K562 (cell line): ENCODE measurements around the gene LYPD4. TPM values are rescaled to one million over a fixed set of nuclear protein-coding genes. Genes with fewer than 3 reads are reported as not detected.

ENCODE experiments used
- ATAC-seq: fragments of 200-7000 bp; cut with Tn5 transposase; 3 replicates; pipeline ENCODE4 v1.9.1; 2020; ENCODE audit warnings: moderate library complexity
- BruUV-seq: library from RNA; stranded (reverse); fragments of 400-500 nt; replicated peaks from 2 replicates; lab custom pipeline; 2021; lab: Mats Ljungman, UMichigan
- CTCF ChIA-PET: fragments of 300-600 bp; formaldehyde crosslinking; extraction: SDS; loops from one replicate; lab custom pipeline; 2021; ENCODE audit warnings: low intra/inter-chr PET ratio; lab: Yijun Ruan, JAX
- POLR2A ChIA-PET: fragments of 300-600, 350-650 bp; sonication (Branson Sonifier 250); formaldehyde crosslinking; extraction: SDS; loops from one replicate; lab custom pipeline; 2021; ENCODE audit warnings: antibody characterized with exemption, inconsistent platforms; lab: Yijun Ruan, JAX
- DNase-seq, 4 experiments: peaks; one replicate each; pipeline versions ENCODE4 v3.0.0 to v3.0.0-alpha.2; 2011 to 2018; ENCODE audit warnings: low spot score in 3 of 4, mixed read lengths in 3 of 4; ENCODE audit errors: extremely low read depth in 1 of 4
- FAIRE-seq: peaks from 2 replicates; lab custom pipeline; 2011; peaks lifted over from hg19 to GRCh38; lab: Jason Lieb, UNC
- H2AFZ ChIP-seq: 2 replicates; pipeline ENCODE4 v1.6.0; 2011; ENCODE audit warnings: low read depth, low read length, control low read depth, inconsistent platforms
- H3K27ac ChIP-seq: fragments of 200-600 bp; 3 replicates; pipeline ENCODE4 v1.8.0; 2011; ENCODE audit warnings: low read depth, mild to moderate bottlenecking, control low read depth, inconsistent platforms, low read length, moderate library complexity, mixed read lengths; ENCODE audit errors: extremely low read depth
- H3K27me3 ChIP-seq, 2 experiments: fragments of 300-600 bp in 1 of 2; 2 replicates in 1 of 2; 3 replicates in 1 of 2; pipeline versions ENCODE4 v1.6.0 to v1.8.0; 2011; ENCODE audit warnings: inconsistent platforms in 2 of 2, low read length in 2 of 2, mild to moderate bottlenecking in 1 of 2, mixed read lengths in 1 of 2, moderate library complexity in 1 of 2; ENCODE audit not compliant: control insufficient read depth in 2 of 2, insufficient read depth in 2 of 2
- H3K36me3 ChIP-seq: fragments of 300-600 bp; 3 replicates; pipeline ENCODE4 v1.8.0; 2011; ENCODE audit warnings: mild to moderate bottlenecking, low read length, inconsistent platforms; ENCODE audit not compliant: control insufficient read depth, insufficient read depth
- H3K4me1 ChIP-seq, 2 experiments: fragments of 200-600 bp in 1 of 2; replicated peaks in 1 of 2; 2 replicates in 1 of 2; 3 replicates in 1 of 2; pipeline versions ENCODE4 v1.5.1 to v1.8.0; 2011; ENCODE audit warnings: inconsistent platforms in 2 of 2, low read length in 2 of 2, mild to moderate bottlenecking in 1 of 2, mixed read lengths in 1 of 2, moderate library complexity in 1 of 2; ENCODE audit not compliant: control insufficient read depth in 2 of 2, insufficient read depth in 2 of 2
- H3K4me2 ChIP-seq: 2 replicates; pipeline ENCODE4 v1.6.1; 2011; ENCODE audit warnings: low read length, control low read depth, inconsistent platforms, mixed read lengths; ENCODE audit not compliant: insufficient read depth
- H3K4me3 ChIP-seq: fragments of 200-600 bp; sonication (generic), shearing (Covaris generic); 2 replicates; pipeline ENCODE4 v1.5.1; 2016; ENCODE audit warnings: control low read depth, inconsistent platforms
- H3K79me2 ChIP-seq: fragments of 200-600 bp; 3 replicates; pipeline ENCODE4 v1.8.0; 2011; ENCODE audit warnings: low read length, inconsistent platforms; ENCODE audit not compliant: control insufficient read depth, insufficient read depth
- H3K9ac ChIP-seq, 2 experiments: 2 replicates each; pipeline versions ENCODE4 v1.6.0 to v1.6.1; 2011; ENCODE audit warnings: low read depth in 2 of 2, low read length in 2 of 2, control low read depth in 1 of 2, inconsistent platforms in 1 of 2, mild to moderate bottlenecking in 1 of 2, mixed read lengths in 1 of 2; ENCODE audit not compliant: insufficient read depth in 1 of 2
- H3K9me1 ChIP-seq: one replicate; pipeline ENCODE4 v1.6.0; 2011; ENCODE audit warnings: inconsistent platforms, mild to moderate bottlenecking, low read length, moderate library complexity; ENCODE audit not compliant: control insufficient read depth, insufficient read depth
- H3K9me3 ChIP-seq: replicated peaks from 2 replicates; pipeline ENCODE4 v1.5.1; 2011; ENCODE audit warnings: low read depth, low read length, inconsistent platforms; ENCODE audit not compliant: control insufficient read depth, insufficient read depth
- H4K20me1 ChIP-seq: replicated peaks from 2 replicates; pipeline ENCODE4 v1.6.1; 2011; ENCODE audit warnings: low read length, inconsistent platforms, mixed read lengths; ENCODE audit not compliant: control insufficient read depth, insufficient read depth
- AFF4 ChIP-seq: sonication (generic); formaldehyde crosslinking; IDR thresholded peaks from 2 replicates; pipeline ENCODE4 v1.8.0; 2023; ENCODE audit warnings: mild to moderate bottlenecking, missing genetic modification reagents
- CCAR2 ChIP-seq: fragments of 200-400 bp; formaldehyde crosslinking; IDR thresholded peaks from 2 replicates; pipeline ENCODE4 v1.6.1; 2017; ENCODE audit warnings: mild to moderate bottlenecking, low read depth, low read length
- FOXO4 ChIP-seq: fragments of 450-650 bp; formaldehyde crosslinking; IDR thresholded peaks from 2 replicates; pipeline ENCODE4 v1.4.0; 2020; ENCODE audit warnings: mild to moderate bottlenecking, moderate library complexity
- NCOA2 ChIP-seq, 2 experiments: fragments of 450-650 bp; IDR thresholded peaks; 2 replicates each; pipeline ENCODE4 v1.6.1; 2018; ENCODE audit warnings: mild to moderate bottlenecking in 2 of 2, moderate library complexity in 1 of 2; ENCODE audit not compliant: partially characterized antibody in 2 of 2
- POLR2A ChIP-seq: fragments of 450-650 bp; conservative IDR thresholded peaks from 2 replicates; pipeline ENCODE4 v1.6.1; 2016
- PRPF4 ChIP-seq: fragments of 200-400 bp; formaldehyde crosslinking; IDR thresholded peaks from one replicate; pipeline ENCODE4 v1.6.1; 2017; ENCODE audit warnings: low read length, low read depth, mild to moderate bottlenecking; ENCODE audit not compliant: insufficient read depth, poor library complexity, severe bottlenecking
- VEZF1 ChIP-seq: fragments of 200-800 bp; sonication (Bioruptor generic); IDR thresholded peaks from 2 replicates; pipeline ENCODE4 v1.6.1; 2017; ENCODE audit warnings: missing genetic modification characterization, missing compliant biosample characterization
- WGBS: fragments of 100-300 bp; shearing (Covaris generic); methylation state at CpG from one replicate; pipeline ENCODE4 v1.1.6; 2016; ENCODE audit warnings: low coverage, mixed read lengths; ENCODE audit not compliant: insufficient coverage; ENCODE audit errors: missing lambda C conversion rate; 5-methylcytosine and 5-hydroxymethylcytosine counted together
- in situ Hi-C: fragments of 300-500 bp; cut with MboI; formaldehyde crosslinking; loops from 4 replicates; pipeline ENCODE4 v1.15.0; 2018; ENCODE audit warnings: inconsistent platforms, mixed read lengths
- intact Hi-C: fragments of 100-400 bp; cut with micrococcal nuclease; formaldehyde crosslinking; loops from 2 replicates; pipeline ENCODE4 v1.14.2; 2022
- polyA plus RNA-seq, 8 experiments: library from polyadenylated mRNA; depleted of rRNA in 4 of 8; stranded (reverse) in 5 of 8; unstranded in 3 of 8; fragments of >200 nt; fragmentation: Nextera tagmentation in 2 of 8; fragmentation: Illumina TruSeq in 1 of 8; extraction: Ambion mirVana in 2 of 8; extraction: Trizol in 1 of 8; gene quantifications; 2 replicates each; pipeline versions ENCODE4 v1.2.1 to v1.2.3, GENCODE V29; 2011 to 2014; ENCODE audit warnings: inconsistent platforms in 1 of 8, missing spikeins in 1 of 8
- total RNA-seq, 7 experiments: library from RNA; depleted of rRNA in 6 of 7; stranded (reverse); fragments of >200 nt in 6 of 7; fragmentation: Illumina TruSeq in 2 of 7; extraction: Trizol in 2 of 7; gene quantifications; 2 replicates each; pipeline versions ENCODE4 v1.2.1 to v1.2.3, GENCODE V29; 2011 to 2021; ENCODE audit warnings: low replicate concordance in 1 of 7
- TF ChIP-seq, protein P1 (sequence below): sonication (generic); formaldehyde crosslinking; IDR thresholded peaks from 2 replicates; pipeline ENCODE4 v1.8.0; 2022; ENCODE audit warnings: mild to moderate bottlenecking, low read depth, missing genetic modification reagents
- TF ChIP-seq, protein P2 (sequence below): fragments of 250-450 bp; sonication (Bioruptor Pico); IDR thresholded peaks from 2 replicates; pipeline ENCODE4 v1.4.0; 2020; ENCODE audit warnings: mild to moderate bottlenecking, moderate library complexity

Gene LYPD4
- total and polyA plus RNA-seq, 9 of the 15 experiments (the other 6 are each of a cell fraction or from before 2014, with no cell fraction given): 0.11 TPM; not detected in 8

- Histone ChIP-seq H3K9me3 (no peaks in the 10 kb centered on the region), H3K4me3 (no peak overlapping the region), H3K27me3 (no peaks in the 10 kb centered on the region), H3K36me3 (peaks cover 85% of the 10 kb centered on the region), H3K27ac (peak overlapping the region; percentile 38; the same call in 2 of the 3 replicates), H3K4me1 (peaks cover 30 to 41% of the 10 kb centered on the region in 2 experiments), H3K9me1 (peaks cover 8% of the 10 kb centered on the region), H3K4me2 (peak overlapping the region; percentile 2; the same call in 1 of the 2 replicates), H3K9ac (peak overlapping the region; percentile 5 to 63; a peak in 2 of 4 replicates), H3K79me2 (peaks cover 84% of the 10 kb centered on the region), H2AFZ (no peak overlapping the region), H4K20me1 (peaks cover 54% of the 10 kb centered on the region)
- CTCF ChIA-PET: no interaction called here
- in situ Hi-C loops: no loop called here
- 89% methylated on average over 5 of the region's 5 CpGs for WGBS
- no peak for ATAC-seq
- BruUV-seq: TSS peak; percentile 0
- intact Hi-C loops: no loop called here
- no peak for FAIRE-seq
- POLR2A ChIA-PET: interaction anchor here (0.6 to 3.2 kb wide), 6 partner anchors 8 to 170 kb away, joined by 3 to 25 read pairs (median 4); no protein-coding TSS in a partner anchor
- no peak for DNase-seq
- TF ChIP-seq, protein P1, sequence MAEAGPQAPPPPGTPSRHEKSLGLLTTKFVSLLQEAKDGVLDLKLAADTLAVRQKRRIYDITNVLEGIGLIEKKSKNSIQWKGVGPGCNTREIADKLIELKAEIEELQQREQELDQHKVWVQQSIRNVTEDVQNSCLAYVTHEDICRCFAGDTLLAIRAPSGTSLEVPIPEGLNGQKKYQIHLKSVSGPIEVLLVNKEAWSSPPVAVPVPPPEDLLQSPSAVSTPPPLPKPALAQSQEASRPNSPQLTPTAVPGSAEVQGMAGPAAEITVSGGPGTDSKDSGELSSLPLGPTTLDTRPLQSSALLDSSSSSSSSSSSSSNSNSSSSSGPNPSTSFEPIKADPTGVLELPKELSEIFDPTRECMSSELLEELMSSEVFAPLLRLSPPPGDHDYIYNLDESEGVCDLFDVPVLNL (CRISPR knock-in tag): no peak
- TF ChIP-seq PRPF4 (no peak), CCAR2 (no peak), NCOA2 (IDR thresholded peaks at IDR 0.05; ENCODE audit: partially characterized antibody in 2 of 2) (no peak), AFF4 (CRISPR knock-in tag) (0 out of 2 replicates have a peak, but pooled peaks have one; percentile 32), POLR2A (0 out of 2 replicates have a peak, but pooled peaks have one; percentile 20), VEZF1 (CRISPR knock-in tag) (no peak), FOXO4 (0 out of 2 replicates have a peak, but pooled peaks have one; percentile 18)
- TF ChIP-seq, protein P2, sequence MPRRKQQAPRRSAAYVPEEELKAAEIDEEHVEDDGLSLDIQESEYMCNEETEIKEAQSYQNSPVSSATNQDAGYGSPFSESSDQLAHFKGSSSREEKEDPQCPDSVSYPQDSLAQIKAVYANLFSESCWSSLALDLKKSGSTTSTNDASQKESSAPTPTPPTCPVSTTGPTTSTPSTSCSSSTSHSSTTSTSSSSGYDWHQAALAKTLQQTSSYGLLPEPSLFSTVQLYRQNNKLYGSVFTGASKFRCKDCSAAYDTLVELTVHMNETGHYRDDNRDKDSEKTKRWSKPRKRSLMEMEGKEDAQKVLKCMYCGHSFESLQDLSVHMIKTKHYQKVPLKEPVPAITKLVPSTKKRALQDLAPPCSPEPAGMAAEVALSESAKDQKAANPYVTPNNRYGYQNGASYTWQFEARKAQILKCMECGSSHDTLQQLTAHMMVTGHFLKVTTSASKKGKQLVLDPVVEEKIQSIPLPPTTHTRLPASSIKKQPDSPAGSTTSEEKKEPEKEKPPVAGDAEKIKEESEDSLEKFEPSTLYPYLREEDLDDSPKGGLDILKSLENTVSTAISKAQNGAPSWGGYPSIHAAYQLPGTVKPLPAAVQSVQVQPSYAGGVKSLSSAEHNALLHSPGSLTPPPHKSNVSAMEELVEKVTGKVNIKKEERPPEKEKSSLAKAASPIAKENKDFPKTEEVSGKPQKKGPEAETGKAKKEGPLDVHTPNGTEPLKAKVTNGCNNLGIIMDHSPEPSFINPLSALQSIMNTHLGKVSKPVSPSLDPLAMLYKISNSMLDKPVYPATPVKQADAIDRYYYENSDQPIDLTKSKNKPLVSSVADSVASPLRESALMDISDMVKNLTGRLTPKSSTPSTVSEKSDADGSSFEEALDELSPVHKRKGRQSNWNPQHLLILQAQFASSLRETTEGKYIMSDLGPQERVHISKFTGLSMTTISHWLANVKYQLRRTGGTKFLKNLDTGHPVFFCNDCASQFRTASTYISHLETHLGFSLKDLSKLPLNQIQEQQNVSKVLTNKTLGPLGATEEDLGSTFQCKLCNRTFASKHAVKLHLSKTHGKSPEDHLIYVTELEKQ (CRISPR knock-in tag): no peak
These were observed 19.9 kb upstream of the LYPD4 start for GRCh38 chr19:41864374-41864773.
